HG03432 (cell line): Measurements from ENCODE around the gene CEND1.

ENCODE experiments used
- ATAC-seq: cut with Tn5 transposase; IDR thresholded peaks from one replicate; pipeline ENCODE4 v1.9.1; 2021; ENCODE audit warnings: mild to moderate bottlenecking, moderate library complexity; ENCODE audit not compliant: unreplicated experiment

The CEND1 gene

DNA sequence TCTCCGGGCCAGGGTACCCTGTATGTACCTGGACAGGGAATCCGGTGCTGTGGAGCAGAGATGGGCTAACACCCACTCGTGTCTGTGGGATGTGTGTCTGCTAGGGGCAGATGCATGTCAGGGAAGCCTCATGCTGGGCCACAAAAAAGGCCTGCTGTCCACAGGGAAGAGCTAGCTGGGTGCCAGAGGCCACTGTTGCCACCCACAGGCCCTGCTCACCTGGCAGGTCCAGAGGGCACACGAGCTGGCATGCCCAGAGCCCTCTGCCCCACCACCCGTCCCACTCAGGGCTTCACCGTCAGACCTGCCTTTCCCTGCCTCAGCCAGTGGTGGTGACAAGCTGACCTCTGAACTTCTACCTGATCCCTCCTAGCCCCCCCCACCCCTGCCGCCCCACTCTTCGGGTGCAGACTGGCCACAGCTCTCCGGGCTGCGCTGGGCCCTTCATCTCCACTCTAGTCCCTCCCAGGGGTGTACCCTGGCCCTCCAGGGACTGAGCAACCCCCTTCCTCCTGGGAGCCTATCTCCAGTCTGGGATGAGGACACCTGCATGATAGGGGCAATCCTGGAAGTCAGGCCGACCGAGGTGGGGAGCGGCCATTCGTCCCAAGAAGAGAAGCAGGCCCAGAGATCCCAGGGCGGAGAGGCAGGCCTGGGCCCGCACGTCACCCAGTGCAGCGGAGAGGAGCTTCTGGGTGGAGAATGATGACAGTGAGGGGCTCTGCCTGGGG is 6.8 kb upstream of the CEND1 start:
- ATAC-seq: no peak

DNA sequence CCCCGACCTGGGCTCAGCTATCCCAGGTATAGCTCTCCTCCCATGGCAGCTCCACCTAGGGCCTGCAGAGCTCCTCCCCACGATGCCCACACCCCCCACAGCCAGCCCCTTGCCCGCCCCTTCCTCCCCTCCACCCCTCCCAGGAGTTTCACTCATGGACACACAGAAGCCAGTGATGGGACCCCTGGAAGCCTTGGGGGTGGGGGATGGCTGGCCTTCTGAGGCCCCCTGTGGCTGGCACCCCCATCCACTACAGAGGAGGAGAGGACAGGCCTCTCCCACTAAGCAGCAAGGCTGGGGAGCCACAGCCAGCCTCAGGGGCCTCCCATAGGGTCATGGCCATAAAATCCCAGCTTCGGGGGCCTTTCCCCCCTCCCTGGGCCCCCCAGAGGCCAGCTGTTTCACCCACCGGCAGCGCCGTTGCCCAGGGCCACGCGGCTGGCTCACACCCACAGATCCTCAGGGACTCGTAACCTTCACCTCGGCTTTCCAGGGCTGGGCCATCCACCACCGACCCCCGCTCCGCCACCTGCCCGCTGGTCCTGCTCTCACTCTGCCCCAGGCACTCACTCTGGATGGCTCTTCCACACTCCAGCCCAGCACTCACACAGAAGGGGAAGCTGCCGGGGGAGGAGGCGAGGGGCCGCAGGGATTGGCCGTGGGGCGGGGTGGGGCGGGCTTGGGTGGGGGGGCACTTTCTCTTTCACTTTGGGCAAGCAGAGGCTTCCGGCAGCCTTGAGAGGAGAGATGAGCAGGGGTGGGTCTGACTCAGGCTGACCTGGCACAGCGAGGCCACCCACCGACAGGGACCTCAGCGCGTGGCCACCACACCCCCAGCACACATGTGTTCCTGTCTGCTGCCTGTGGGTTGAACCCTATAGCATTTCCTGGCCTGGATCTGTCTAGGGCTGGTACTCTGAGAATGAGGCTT is 6.0 kb upstream of the CEND1 start:
- ATAC-seq: no peak

DNA sequence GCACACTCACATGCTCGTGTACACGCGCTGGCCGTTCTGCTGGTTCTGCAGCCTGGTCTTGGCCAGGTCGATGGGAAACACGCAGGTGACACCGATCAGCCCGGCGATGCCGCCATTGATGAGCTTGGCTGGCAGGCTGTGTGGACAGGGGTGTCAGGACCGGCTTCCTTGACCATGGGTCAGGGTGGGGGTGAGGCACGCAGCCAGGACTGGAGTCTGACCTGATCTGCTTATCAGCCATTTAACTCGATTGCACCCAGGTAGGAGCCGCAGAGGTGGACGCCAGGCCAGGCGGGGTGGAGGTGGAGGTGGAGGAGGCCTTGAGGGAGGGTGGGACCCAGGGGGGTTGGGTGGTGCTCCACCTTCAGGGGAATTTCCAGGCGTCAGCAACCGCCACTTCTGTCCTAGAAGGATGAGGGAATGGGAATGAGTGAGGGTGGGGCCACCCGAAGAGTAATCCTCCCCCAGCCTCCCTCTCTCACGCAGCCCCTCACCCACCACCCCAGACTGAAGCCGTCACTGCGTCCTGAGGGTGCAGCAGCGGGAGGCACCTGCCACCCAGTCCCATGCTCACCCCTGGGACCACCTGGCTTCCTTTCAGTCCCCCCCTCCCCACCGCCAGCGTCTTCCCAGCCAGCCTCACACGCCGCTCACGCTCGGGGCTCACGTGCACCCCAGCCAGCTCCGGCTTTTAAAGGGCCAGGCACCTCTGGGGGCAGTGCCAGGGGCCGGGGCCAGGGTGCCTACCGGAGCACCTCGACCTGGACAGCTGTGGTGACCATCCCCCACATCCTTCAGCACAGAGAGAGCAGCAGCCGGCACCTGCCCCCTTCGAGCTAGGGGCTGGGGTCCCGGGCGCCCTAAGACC is 5.1 kb upstream of the CEND1 start:
- no peak for ATAC-seq

DNA sequence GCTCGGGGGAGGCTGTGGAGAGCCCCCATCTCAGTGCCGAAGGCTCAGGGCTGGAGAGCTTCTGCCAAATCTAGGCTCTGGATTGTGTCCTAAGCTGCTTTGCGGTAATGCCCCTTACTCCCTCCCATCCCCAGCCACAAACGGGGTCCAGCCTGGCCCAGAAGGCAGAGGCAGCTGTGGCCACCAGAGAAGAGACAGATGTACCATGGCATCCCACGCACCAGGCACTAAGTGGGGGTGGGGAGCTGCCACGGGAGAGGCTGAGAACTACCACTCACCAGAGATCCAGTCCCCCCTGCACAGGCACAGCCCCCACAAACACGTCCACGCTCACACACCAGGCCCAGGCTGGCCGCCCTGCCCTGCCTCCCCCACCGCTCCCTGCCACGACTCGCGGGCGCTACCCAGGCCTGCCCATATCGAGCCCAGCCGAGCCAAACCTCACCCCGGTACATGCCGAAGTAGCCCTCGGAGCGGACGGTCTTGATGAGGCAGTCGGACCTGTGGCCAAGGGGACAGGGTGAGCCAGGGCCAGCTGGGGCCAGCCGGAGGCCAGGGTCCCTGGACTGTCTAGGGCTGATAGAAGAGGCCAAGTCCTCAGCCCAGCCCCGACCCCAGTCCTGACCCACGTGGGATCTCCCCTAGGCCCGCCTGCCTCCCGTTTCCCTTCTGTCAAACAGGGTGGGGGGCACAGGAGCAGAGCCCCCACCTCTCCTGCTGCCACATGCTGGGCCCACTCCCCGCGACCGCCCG is 4.3 kb upstream of the CEND1 start:
- ATAC-seq: no peak

DNA sequence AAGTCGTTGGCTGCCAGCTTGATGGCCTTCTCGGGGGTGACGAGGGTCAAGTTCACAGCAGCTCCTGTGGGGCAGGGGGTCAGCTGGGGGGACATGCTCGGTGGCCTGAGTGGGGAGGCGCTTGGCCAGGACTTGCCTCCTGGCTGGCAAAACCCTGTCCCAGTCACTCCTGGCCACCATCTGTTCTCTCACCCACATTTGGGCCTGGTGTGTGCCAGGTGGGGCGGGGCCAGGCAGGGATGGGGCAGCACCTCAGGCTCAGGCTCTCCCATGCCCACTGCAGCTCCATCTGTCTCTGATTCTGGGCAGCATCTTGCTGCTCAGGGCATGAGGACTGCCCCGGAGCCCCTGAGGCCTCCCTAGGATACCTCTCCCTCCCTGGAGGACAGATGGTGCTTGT is 3.7 kb upstream of the CEND1 start:
- no peak for ATAC-seq

DNA sequence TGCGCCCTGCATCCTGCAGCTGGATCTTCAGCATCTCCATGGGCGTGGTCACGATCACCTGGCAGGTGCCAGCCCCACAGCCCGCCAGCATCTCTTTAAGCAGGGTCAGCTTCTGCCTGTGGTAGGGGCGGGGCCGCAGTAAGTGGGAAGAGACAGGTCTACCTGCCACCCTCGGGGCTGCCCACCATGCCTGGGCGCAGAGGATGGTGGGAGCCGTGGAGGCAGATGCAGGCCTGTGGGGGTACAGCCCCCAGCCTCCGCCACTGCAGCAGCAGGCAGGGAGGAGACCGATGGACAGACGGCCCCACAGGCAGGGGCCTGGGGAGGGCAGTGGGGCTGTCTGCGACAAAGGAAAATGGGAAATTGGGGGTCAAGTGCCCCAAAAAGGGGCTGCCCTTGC is 3.0 kb upstream of the CEND1 start:
- ATAC-seq: no peak

DNA sequence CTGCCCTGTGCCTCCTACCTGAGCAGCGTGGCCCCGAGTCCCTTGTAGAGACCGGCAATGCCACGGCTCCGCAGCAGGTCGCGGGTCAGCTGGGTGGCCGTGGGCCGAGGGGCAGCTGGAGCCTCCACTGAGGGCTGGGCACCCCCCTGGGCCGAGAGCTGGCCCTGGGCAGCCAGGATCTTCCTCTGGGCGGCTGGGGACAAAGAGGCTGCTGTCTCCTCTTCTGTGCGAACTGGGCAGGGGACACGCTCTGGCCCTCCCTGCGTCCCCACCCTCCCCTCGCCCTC is 2.6 kb upstream of the CEND1 start:
- ATAC-seq: no peak

DNA sequence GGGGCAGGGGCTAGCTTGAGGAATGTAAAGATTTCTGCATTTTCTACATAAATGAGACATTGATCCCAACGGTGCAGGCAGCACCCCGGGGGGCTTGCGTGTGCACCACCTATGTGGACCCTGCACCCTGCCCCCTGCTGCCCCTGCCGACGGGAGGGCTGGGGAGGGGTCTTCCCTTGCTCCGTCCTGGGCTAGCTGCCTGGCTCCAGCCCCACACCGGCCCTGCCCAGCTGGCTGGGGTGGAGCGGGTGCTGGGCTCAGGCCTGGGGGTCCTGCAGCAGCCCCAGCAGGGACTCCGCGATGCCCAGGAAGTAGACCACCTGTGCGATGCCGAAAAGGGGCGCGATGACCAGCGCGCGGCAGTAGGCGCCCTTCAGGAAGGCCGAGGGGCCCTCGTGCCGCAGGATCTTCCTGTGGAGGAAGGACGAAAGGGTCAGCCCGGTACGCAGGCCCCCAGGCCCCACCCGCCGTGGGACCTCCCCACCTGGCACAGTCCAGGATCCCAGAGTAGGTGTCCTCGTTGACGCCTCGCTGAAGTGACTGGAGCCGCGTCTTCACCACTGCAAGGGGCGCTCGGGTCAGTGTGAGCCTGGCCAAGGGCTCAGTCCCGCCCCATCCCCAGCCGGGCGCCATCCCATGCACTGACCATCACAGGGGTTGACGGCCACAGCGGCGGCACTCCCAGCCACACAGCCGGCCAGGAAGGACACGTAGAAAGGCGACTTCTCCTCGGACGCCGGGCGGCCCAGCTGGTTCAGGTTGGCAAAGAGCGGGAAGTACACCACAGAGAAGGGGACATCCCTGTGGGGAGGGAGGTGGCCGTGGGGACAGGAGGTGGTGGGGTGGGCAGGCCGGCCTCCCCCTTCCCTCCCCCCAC is 2.0 kb upstream of the CEND1 start:
- no peak for ATAC-seq

DNA sequence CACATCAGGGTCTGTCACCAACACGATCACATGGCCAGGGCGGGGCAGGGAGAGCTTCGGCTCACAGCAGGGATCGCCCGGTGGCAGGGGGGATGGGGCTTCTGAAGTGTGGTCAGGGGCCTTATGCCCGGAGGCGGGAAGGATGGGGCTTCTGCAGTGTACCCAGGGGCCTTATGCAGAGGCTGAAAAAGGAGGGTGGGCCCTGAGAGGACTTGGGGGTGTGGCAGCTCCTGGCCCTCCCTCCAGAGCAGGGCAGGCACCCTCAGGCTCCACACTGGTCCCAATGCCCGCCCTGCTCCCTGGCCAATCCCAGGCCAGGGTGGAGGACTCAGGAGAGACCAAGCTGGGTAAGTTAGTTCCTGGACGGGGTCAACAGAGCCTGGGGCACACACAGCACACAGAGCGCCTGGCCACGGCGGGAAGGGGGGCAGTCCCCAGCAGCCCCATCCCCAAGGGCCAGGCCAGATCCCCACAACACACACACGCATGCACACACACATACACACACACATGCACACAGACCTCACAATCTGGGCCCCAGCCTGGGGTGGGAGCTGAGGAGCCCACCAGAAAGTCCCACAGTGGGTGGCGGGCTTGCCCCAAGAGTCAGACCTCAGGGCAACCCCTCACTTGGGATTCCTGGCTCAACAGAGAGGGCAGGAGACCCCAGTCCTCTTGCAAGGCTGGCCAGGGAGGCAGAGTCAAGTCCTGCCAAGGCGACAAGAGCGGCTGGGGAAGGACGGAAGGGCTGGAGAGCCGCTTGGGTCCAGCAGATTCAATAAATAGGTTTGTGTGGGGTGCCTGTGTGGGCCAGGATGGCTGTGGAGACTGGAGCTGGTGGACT is 1.1 kb upstream of the CEND1 start:
- no peak for ATAC-seq

DNA sequence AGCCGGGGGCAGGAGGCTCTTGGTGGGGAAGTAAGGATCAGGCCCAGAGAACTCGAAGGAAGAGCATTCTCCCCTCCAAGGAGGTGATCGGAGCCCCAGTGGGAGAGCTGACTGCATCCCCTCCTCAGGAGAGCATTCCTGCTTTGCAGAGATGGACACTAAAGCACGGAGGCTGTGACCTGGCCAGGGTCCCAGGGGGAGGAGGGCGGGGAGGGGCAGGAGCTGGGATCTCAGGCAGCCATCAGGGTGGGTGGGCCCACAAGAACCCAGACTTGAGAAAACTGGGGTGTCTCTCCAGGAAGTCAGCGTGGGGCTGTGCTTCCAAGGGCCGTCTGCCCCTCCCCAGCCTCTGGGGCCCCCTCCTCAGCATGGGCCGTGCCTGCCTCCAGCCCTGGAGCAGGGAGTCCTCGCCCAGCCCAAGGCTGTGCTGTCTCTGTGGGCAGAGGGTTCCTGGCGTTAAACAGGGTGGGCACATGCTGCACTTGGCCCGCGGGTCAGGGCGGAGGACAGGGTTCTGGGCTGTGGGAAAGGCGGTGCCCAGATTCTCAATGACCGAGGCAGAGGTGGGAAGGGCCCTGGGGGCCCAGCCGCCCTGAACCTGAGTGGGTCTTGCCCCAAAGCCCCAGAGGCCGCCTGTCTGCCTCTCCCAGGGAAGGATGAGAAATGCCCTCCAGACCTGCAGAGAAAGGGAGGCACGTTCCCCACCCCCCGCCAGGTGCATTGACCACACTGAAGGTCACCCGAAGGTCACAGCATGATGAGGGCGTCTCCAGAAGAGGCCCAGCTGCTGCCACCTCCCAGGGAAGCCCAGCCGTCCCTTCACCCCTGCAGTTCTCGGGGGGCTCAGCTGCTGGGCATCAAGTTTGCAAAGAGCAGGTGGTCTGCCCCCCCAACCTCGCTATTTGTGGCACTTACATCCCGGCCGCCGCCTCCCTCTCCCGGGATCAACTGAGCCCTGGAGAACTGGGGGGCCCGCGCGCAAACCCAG is 643 bp downstream of the CEND1 start:
- ATAC-seq: no peak

DNA sequence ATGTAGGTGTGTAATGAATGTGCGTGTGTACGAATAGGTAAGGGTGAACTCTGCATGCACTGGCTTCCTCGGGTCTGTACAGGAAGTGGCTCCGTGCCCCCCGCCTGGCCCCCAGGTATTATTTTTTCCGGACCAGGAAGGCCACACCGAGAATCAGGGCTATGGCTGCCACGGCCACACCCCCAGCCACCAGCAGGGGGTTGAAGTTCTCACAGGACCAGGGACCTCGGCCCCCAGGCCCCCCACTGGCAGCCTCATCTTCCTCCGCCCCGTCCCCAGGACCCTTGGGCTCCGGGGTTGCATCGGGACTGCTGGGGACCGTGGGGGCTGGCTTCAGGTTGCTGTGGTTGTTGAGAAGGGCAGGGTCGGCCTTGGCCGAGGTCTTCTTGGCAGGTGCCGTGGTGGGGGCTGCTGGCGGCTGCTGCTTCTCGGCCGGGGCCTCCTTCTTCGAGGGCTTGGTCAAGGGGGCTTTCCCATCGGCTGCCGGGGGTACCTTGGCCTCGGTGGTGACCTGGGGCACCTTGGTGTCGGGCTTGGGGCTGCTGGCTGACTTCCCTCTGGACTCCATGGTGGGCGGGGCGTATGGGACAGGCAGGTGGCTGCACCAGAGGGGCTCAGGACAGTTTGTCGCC is 1.8 kb downstream of the CEND1 start:
- ATAC-seq: no peak

DNA sequence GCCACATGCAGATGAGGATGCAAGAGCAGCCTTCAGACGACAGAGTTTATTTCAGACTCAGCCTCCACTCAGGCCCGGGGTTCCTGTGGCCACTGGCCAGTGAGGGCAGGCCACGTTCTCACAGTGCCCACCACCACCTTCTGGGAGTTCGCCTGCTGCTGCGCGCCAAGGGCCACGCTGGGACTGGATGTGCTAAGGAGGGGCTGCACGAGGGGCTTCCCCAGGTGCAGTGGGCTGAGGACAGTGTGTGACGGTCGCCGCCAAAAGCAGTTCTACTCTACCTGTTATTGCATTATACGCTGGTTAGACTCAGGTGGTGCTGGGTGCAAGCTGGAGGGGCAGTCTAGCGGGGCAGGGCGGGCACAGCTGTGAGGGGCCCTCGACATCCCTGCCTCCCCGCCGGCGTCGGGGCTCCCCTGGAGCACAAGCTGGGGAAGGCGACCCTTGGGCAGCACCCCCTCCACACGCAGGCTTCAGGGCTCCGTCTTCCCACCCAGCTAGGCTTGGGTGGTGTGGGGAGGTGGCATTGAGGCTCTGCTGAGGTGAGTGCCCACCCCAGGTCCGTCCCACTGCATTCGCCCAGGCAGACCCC is 2.7 kb downstream of the CEND1 start:
- ATAC-seq: no peak

DNA sequence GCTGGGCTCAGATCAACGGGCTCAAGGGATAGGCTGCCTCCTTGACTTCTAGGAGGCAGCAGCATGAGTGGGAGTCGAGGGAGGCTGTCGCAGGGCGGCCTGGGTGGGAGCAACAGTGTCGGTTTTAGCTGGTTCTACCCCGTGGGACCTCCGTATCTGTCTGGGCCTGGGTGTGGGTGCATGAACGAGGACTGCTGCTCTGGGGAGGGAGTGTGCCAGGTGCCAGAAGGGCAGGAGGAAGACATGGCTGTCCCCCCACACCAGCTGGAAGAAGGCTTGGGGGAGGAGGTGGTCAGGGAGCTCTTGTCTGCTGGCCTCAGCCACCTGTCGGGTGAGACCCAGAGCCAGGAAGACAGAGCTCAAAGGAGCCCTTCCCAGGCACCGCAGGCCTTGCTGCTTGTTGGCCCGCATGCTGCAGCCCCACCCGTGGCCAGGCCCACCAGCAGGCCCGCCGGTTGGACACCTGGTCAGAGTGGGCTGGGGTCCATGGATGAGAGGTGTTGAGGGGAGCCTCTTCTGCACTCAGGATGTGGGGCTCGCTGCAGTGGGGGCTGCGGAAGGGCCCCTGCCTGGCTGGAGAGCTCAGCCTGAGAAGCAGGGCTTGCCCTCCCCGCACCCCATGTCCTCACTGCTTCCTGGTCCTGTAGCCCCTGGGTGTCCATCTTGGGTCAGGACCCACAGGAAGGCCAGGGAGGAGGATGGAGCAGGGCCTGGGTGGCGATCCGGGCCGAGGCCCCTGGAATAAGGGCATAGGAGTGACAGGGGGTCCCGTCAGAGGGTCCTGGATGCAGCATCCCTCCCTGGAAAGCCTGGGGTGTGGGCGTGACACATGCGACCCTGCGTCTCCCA is 3.4 kb downstream of the CEND1 start:
- no peak for ATAC-seq

DNA sequence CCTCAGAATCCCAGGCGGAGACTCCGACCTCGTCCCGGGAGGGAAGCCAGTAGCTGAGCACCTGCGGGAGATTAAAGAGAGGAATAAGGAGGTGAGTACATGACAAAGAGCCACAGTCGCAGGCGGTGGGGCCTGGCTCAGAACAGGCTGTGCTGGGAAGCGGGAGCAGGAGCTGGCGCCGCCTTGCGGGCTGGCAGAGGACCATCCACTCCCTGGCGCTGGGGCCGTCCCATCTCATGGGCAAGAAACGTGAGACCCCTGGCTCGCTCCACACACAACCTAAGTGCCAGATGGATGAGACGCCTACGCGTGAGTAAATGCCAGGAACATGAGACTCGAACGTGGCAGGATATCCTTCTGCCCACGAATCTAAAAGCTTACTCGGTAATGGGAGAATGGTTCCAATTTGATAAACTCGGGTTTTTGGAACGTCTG is 6.3 kb downstream of the CEND1 start:
- ATAC-seq: no peak

DNA sequence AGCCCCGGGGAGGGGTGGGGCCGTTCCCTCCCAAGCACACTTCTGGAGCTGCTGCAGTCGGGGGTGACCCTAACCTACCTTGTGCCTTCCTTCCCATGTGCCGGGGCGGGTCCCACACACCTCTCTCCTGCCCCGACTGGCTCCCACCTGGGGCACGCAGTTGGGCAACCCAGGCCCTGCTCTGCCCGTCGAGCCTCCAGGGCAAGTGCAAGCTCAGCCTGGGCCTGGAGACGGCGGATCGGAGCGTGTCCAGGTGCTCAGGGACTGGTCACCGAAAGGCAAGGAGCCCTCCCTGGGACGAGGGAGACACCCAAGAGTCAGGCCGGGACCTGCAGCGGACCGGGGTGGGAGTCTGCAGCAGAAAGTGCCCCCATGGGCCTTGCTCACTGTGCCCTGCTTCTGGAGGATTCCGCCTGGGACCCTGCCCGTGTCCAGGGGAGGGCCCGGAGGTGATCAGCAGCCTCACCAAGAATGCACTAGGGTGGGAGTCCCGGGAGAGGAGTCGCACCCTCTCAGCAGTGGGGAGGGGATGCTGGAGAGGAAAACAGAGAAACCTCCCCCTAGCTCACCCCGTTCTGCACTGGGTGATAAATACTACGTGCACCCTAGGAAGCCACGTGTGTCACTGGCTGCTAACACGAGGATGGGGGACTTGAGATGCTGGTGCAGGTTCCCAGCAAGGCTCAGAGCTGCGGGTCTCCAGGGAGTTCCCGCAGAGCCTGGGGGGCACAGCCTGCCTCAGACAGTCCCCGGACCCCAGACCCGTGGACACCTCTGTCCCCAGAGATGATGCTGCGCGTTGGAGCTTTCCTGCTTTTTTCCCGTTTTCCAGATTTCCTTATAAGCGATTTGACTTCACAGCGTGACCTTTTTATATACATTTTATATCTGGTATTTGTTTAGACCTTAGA is 7.4 kb downstream of the CEND1 start:
- ATAC-seq: no peak
